Measurements from ENCODE around the gene SPTBN5.

SPTBN5 gene

GRCh38 chr15:41893422-41894250, at the start of gene SPTBN5:
SPTBN5 (minus strand) TSS chr15:41894053; CDS start chr15:41893497, 556 bp downstream.
- no peak for DNase-seq (ENCODE audit: low spot score)

- no peak for DNase-seq (ENCODE audit: low spot score)
Observed at GRCh38 chr15:41942886-41943285, 49.0 kb upstream of the SPTBN5 start.

DNA sequence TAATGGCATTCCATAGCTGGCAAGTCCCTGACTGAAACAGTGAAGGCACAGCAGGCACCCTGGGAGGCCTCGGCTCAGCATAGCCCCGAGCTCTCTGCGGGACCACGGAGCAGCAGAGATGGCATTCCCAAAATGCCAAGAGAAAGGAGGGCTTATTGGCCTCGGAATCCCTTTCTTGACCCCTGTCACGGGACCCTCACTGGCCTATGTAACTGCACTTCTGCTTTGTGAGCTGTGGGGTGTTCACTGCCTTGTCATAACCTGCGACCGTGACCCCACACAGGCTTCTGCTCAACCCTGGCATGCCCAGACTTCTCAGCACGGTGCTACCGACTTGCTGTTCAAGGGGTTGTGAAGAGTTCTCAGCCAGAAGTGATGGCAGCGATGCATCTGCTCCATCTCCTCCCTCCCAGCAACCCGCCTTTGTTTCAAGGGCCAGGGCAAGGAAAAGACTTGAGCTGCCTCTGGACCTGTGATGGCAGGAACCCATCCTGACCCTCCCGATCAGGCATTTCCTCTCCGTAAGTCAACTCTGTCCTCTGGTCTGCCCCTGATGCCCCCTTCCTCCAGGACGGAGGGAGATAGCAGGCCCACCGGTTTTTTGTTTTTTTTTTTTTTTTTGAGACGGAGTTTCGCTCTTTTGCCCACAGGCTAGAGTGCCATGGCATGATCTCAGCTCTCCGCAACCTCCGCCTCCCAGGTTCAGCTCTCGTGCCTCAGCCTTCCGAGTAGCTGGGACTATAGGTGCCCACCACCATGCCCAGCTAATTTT, 48.0 kb upstream of the SPTBN5 start:
- DNase-seq (ENCODE audit: low spot score) = no peak

- peak; percentile 92 for DNase-seq (ENCODE audit: low spot score)
Observed at GRCh38 chr15:41940441-41940857, 46.6 kb upstream of the SPTBN5 start.

GRCh38 chr15:41939986-41940385, 46.1 kb upstream of the SPTBN5 start:
- no peak for DNase-seq (ENCODE audit: low spot score)

- DNase-seq (ENCODE audit: low spot score) = no peak
Observed at GRCh38 chr15:41937568-41937923, 43.7 kb upstream of the SPTBN5 start.

DNA sequence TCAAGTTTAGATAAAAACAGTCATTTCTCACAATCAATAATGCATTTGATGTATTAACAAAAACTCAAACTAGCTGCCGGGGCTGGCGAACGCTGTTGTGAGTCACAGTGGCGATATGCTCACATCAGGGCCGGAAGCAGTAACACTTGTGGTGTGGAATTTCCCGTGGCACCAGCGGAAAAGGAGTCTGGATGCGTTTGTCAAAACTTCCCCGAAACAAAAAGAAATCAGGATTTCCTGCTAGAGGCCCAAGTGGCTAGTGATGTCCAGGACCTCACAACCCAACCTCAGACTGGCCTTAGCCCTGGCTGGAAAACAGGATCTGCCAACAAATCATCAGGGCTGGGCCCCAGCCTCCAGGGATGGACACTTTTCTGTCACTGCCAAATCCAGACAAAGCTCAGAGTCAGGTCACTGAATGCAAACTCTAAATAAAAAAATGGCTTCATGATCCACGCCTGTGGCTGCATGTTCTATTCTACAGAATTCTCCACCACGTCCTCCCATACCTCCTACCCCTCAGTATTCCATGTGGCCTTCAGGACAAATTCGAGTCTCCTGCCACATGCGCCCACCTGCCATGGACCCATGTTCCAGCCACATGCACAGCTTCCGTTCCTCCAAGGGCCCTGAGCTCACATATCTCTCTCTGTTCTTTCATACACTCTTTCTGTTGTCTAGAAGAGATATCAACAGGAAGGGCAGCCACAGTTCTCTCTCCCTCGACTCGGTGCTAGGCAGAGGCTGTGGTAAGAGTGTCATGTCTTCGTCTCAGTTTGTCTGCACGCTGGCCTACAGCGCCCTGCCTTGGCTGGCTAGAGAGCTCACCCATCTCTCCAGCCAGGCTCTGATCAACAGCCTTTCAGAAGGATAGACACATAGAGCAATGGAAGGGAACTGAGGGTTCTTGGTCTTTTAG, 43.1 kb upstream of the SPTBN5 start:
- no peak for DNase-seq (ENCODE audit: low spot score)

DNA sequence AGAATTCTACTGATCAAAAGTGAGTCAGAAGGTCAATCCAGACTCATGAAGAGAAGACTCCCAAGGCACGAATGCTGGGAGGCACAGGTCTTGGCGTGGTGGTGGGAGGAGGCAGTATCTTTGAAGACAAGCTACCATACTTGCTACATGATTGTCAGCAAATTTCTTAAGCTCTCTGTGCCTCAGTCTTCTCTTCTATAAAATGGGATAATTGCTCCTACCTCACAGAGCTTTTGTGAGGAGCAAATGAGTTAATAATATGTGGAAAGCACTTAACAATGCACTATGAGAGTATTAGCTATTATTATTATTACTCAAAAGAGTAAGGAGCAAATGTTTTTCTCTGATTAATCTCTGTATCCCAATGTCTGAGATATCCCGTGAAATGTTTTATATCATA, 42.3 kb upstream of the SPTBN5 start:
- DNase-seq (ENCODE audit: low spot score) = no peak

DNA sequence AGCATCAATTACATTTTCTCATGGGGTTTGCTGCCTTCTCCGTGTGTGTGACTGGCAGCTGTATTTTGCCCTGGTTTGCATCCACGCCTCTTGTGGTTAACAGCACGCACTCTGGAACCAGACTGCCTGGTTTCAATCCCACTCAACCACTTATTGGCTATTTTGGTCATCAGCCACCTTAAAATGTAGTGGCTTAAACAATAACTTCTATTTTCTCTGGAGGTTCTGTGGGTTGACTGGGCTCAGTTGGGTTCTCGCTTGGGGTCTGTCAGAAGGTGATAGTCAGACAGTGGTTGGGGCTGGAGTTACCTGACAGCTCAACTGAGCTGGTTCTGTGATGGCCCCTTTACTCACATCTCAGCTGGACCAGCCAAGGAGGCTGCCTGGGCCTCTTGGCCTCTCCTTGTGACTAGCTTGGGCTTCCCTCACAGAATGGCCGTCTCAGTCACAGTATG, 41.7 kb upstream of the SPTBN5 start:
- DNase-seq (ENCODE audit: low spot score) = no peak

DNA sequence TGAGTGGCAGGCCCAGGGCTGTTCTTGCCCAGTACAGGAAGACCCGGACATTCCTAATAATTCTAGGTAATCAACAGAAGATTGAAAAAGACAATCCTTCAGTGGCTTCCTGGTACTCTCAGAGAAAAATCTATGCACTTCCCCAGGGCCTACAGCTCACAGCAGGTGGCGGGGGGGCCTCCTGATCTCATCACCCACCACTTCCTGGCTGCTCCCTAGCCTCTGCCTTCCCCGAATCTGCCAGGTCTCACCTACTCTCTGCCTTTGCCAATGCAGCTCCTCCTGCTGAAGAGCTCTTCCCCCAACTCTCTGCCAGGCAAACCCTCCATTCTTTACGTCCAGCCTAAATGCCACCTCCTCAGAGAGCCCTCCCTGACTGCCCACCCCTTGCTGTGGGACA, 41.0 kb upstream of the SPTBN5 start:
- no peak for DNase-seq (ENCODE audit: low spot score)

- DNase-seq (ENCODE audit: low spot score) = peak; percentile 20
Observed at GRCh38 chr15:41933771-41934170, 39.9 kb upstream of the SPTBN5 start.

GRCh38 chr15:41933326-41933725, 39.5 kb upstream of the SPTBN5 start:
- no peak for DNase-seq (ENCODE audit: low spot score)

GRCh38 chr15:41932511-41933289, 38.8 kb upstream of the SPTBN5 start:
- no peak for DNase-seq (ENCODE audit: low spot score)

- DNase-seq (ENCODE audit: low spot score) = no peak
Observed at GRCh38 chr15:41932101-41932500, 38.2 kb upstream of the SPTBN5 start.

GRCh38 chr15:41930867-41931222, 37.0 kb upstream of the SPTBN5 start:
- no peak for DNase-seq (ENCODE audit: low spot score)

- DNase-seq (ENCODE audit: low spot score) = peak; percentile 39
Observed at GRCh38 chr15:41930221-41930866, 36.5 kb upstream of the SPTBN5 start.

- DNase-seq (ENCODE audit: low spot score) = no peak
Observed at GRCh38 chr15:41928637-41929620, 35.1 kb upstream of the SPTBN5 start.

GRCh38 chr15:41928100-41928499, 34.2 kb upstream of the SPTBN5 start:
- no peak for DNase-seq (ENCODE audit: low spot score)

DNA sequence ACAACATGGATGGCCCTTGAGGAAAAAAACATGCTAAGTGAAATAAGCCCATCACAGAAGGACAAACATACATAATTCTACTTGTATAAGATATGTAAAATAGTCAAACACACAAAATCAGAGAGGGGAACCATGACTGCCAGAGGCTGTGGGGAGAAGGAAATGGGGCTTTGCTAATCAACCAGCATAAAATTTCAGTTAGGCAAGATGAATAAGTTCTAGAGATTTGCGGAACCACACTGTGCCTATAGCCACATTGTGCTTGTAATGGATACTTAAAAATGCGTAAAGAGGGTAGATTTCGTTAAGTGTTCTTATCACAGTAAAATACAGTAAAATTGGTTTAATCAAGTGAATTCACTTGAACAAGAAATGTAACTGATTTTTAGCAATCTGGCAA, 33.7 kb upstream of the SPTBN5 start:
- DNase-seq (ENCODE audit: low spot score) = no peak
